ENCODE results near the gene RSPH6A. TPM values are rescaled to one million over a fixed set of nuclear protein-coding genes. Genes with fewer than 3 reads are reported as not detected.

Gene RSPH6A
- total RNA-seq, 1 experiment from 2014 or later = 0.38 TPM

DNA sequence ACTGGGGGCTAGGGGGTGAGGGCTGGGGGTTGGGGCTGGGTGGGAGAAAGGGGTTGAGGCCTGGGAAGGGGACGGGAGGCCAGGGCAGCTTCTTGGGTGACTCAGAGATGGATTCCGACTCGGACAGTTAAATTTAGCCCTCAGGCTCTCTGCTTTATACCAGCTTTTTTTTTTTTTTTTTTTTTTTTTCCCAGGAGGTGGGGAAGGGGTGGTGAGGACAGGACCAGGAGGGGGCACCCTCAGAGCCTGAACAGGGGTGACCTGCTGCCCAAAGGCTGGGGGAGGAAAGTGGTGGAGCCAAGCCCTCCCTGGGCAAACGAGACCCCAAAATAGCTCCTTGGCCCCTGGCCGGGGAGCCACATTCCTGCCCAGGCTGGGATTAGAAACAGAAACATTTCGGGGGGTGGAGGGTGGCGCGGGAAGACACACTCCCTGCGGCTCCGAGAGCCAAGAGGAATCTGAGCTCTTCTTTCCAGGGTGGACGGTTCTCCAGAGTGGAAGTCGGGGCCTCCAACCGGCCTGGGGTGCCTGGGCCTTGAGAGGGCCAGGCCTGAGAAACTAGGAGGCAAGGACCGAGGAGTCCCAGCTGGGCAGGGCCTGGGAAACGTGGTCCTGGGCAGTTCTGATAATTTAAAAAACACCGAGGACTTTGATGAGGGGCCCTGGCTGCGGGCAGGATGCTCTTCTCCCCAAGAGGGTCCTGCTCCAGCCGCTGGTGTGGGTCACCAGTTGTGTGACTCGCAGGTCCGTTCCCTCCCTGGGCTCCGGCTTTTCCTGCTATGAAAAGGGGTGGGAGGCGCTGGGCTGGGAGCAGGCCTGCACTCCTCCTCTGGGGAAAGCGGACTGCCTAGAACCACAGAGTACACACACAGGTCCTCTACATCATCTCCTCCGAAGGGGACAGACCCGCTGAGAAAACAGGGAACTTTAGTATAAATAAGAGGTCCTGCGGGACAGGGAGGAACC is 32.0 kb downstream of the RSPH6A start:
- DNase-seq = peak; percentile 79
- Histone ChIP-seq H3K36me3 (replicated peaks; ENCODE audit: control insufficient read depth, insufficient read depth, low read length) (peaks cover 2% of the 10 kb centered on the region), H3K27me3 (ENCODE audit: control insufficient read depth, insufficient read depth, low read length) (peaks cover 9% of the 10 kb centered on the region), H3K4me3 (ENCODE audit: insufficient read depth, low read depth, low read length) (no peak overlapping the region)

- DNase-seq = peak; percentile 81
- no peaks in the 10 kb centered on the region; the same call in none of the 2 replicates for H3K36me3 ChIP-seq (replicated peaks; ENCODE audit: control insufficient read depth, insufficient read depth, low read length)
- H3K4me3 ChIP-seq (ENCODE audit: insufficient read depth, low read depth, low read length) = no peak within 1 kb of the TSS
- peaks cover 9% of the 10 kb centered on the region for H3K27me3 ChIP-seq (ENCODE audit: control insufficient read depth, insufficient read depth, low read length)
Observed at GRCh38 chr19:45782162-45782691, 32.9 kb downstream of the RSPH6A start, which contains the start of gene DMPK. TSS of gene DMPK (minus strand) at chr19:45782490. CDS start at chr19:45782352, 138 bp downstream.

DNA sequence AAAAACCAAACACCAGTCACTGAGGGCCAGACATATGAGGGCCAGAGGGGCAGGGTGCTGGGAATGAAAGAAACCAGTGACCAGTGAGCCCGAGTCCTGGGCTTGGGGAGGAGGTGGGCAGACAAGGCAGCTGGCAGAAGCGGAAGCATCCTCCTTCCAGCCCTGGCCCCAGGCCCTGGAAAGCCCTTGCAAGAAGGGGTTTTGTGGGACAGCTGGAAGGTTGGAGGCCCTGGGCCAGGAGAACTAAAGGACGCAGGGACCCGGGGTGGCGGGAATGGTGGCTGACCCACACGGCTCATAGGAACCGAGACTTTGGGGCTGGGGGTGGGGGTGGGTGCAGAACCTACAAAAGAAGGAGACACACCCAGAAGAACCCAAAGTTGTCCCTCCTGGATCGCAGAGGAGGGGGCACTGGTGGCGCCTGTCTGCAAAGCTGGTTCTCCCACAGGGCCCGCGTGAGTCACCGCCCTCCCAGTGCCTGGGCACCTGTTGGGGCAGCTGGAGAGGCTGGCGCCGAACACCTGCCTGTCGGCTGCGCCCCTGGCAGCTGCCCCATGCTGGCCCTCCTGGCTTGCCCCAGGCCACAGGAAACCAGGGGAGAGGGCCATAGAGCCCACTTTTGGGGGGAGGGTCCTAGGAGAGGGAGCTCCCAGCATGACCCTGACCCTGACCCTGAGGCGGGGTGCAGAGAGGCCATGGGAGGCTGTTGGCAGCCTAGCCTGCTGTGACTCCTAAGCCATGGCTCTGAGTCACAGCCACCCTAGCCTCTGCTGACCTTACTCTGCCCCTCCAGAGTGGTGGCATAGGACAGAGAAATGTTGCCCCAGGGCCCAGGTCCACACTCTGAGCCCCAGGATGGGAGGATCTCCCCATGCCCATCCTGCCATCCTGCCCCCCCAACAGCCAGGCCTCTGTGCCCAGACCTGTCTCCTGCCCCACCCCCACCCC is 33.6 kb downstream of the RSPH6A start:
- peak; percentile 69 for DNase-seq
- peaks cover 9% of the 10 kb centered on the region for H3K27me3 ChIP-seq (ENCODE audit: control insufficient read depth, insufficient read depth, low read length)
- H3K36me3 ChIP-seq (replicated peaks; ENCODE audit: control insufficient read depth, insufficient read depth, low read length) = peaks cover 2% of the 10 kb centered on the region
- no peak overlapping the region for H3K4me3 ChIP-seq (ENCODE audit: insufficient read depth, low read depth, low read length)

GRCh38 chr19:45780448-45781213 is 34.5 kb downstream of the RSPH6A start:
- DNase-seq = peak; percentile 82
- H3K36me3 ChIP-seq (replicated peaks; ENCODE audit: control insufficient read depth, insufficient read depth, low read length) = peaks cover 2% of the 10 kb centered on the region
- H3K4me3 ChIP-seq (ENCODE audit: insufficient read depth, low read depth, low read length) = no peak overlapping the region
- peaks cover 9% of the 10 kb centered on the region for H3K27me3 ChIP-seq (ENCODE audit: control insufficient read depth, insufficient read depth, low read length)

- peaks cover 2% of the 10 kb centered on the region for H3K36me3 ChIP-seq (replicated peaks; ENCODE audit: control insufficient read depth, insufficient read depth, low read length)
- H3K4me3 ChIP-seq (ENCODE audit: insufficient read depth, low read depth, low read length) = no peak overlapping the region
- peaks cover 9% of the 10 kb centered on the region for H3K27me3 ChIP-seq (ENCODE audit: control insufficient read depth, insufficient read depth, low read length)
- peak; percentile 76 for DNase-seq
Observed at GRCh38 chr19:45780146-45780447, 35.0 kb downstream of the RSPH6A start.

DNA sequence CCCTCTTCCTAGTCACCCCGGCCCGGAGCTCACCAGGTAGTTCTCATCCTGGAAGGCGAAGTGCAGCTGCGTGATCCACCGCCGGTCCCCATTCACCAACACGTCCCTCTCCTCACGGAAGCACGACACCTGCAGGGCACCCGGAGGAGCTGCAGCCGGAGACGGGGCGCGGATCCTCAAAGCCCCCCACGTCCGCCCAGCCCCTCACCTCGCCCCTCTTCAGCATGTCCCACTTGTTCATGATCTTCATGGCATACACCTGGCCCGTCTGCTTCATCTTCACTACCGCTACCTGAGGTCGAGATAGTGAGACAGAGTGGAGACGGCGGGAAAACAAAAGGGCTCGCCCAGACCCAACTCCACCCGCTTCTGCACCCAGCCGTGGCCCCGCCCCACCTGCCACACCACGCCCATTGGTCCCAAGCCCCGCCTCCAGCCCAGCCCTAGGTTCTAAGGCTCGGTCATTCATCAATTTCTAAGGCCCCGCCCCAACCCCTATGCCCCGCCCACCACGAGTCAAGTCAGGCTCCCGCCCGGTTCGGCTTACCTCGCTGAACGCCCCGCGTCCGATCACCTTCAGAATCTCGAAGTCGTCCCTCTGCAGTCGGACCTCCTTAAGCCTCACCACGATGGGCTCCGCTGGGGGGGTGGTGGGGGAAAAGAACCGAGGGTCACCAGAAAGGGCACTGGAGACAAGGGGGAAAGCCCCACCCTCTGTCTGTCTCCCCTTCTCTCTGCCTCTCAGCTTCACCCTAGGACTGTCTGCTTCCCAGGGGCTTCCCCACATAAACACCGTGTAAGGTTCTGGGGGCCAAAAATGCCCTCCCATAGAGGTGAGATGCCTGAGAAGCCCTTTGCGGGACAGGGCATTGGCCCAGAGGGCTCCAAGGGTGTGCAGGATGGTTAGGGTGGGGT is 35.6 kb downstream of the RSPH6A start:
- H3K36me3 ChIP-seq (replicated peaks; ENCODE audit: control insufficient read depth, insufficient read depth, low read length) = peaks cover 2% of the 10 kb centered on the region
- peaks cover 9% of the 10 kb centered on the region for H3K27me3 ChIP-seq (ENCODE audit: control insufficient read depth, insufficient read depth, low read length)
- DNase-seq = peak; percentile 99
- H3K4me3 ChIP-seq (ENCODE audit: insufficient read depth, low read depth, low read length) = peak overlapping the region; percentile 50

DNA sequence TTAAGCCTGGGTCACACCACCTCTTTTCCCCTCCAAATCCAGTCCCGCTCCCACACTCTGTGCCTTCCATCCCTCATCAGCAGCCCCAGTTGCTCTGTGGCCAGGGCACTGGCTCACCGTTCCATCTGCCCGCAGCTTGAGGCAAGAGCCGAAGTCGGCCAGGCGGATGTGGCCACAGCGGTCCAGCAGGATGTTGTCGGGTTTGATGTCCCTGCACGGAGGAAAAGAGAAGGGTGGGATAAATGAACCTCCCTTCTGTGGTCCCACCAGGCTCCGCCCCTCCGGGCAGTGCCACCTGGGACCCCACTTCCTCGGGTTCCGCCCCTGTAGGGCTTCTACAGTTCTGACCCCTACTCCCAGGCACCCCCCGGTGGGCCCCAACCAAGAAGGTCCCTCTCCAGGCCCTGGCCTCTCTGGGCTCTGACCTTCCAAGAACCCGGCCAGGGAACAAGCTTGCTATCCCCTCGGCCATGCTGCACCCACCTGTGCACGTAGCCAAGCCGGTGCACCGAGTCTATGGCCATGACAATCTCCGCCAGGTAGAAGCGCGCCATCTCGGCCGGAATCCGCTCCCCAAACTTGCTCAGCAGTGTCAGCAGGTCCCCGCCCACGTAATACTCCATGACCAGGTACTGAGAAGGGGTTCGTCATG is 37.0 kb downstream of the RSPH6A start:
- Histone ChIP-seq H3K36me3 (replicated peaks; ENCODE audit: control insufficient read depth, insufficient read depth, low read length) (peaks cover 2% of the 10 kb centered on the region), H3K27me3 (ENCODE audit: control insufficient read depth, insufficient read depth, low read length) (peaks cover 9% of the 10 kb centered on the region), H3K4me3 (ENCODE audit: insufficient read depth, low read depth, low read length) (no peak overlapping the region)
- DNase-seq = no peak

DNA sequence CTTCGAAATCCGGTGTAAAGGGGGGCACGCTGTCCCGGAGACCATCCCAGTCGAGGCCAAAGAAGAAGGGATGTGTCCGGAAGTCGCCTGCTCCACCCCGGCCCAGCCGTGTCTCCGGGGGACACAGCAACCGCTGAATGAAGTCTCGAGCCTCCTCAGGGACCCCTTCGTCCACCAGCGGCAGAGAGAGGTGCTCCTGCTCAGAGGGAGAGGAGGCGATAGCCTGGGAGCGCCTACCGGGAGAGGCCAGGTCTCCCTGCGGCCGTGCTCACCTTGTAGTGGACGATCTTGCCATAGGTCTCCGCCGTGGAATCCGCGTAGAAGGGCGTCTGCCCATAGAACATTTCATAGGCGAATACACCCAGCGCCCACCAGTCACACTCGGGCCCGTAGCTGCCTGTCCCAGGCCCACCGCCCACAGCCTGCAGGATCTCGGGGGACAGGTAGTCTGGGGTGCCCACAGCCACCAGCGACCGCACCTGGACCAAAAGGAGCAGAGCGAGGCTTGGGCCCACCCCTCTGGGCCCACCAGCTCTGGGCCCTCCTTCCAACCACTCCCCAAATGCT is 37.6 kb downstream of the RSPH6A start:
- no peak for DNase-seq
- Histone ChIP-seq H3K4me3 (ENCODE audit: insufficient read depth, low read depth, low read length) (no peak overlapping the region), H3K27me3 (ENCODE audit: control insufficient read depth, insufficient read depth, low read length) (peaks cover 12% of the 10 kb centered on the region), H3K36me3 (replicated peaks; ENCODE audit: control insufficient read depth, insufficient read depth, low read length) (peaks cover 2% of the 10 kb centered on the region)

DNA sequence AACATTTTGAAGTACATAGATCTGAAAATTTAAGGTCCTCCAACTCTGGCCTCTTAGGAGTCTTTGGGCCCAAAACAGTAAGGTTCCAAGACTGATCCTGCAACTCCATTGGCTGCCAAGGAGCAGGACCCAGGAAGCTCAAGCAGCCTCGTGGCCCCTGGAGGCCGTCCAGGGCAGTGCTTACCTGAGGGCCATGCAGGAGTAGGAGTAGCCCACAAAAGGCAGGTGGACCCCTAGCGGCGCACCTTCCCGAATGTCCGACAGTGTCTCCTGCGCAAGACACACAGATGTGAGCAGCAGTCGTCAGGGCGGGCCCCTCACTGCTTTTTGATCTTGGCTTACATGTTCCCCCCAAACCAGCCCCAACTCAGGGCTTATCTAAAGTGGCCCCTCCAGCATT is 40.3 kb downstream of the RSPH6A start:
- peak; percentile 95 for DNase-seq

GRCh38 chr19:45773384-45773783 is 41.7 kb downstream of the RSPH6A start:
- DNase-seq = no peak
- H3K36me3 ChIP-seq (replicated peaks; ENCODE audit: control insufficient read depth, insufficient read depth, low read length) = peaks cover 2% of the 10 kb centered on the region

More for the DNA sequence above, 40.3 kb downstream of the RSPH6A start:
- Histone ChIP-seq H3K27me3 (ENCODE audit: control insufficient read depth, insufficient read depth, low read length) (peaks cover 10% of the 10 kb centered on the region; the same call in 1 of the 2 replicates), H3K4me3 (ENCODE audit: insufficient read depth, low read depth, low read length) (no peak overlapping the region), H3K36me3 (replicated peaks; ENCODE audit: control insufficient read depth, insufficient read depth, low read length) (peaks cover 2% of the 10 kb centered on the region)

DNA sequence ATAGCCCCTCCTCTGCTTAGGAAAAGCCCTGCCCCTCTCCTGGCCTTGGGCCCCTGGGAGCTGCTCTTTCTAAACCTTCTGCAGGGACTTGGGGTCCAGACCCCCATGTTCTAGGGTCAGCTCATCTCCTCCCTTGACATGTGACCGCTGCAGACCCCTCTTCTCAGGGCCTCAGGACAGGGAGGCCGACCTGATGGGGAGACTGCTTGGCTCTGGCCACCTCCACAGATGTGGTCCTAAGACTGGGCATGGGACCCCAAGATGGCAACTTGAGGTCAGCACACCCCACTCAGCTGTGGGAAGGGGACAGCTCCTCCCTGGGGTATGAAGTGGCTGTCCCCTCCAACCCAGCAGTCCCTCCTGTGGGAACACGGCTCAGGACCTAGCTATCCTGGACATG is 42.2 kb downstream of the RSPH6A start:
- peak; percentile 26 for DNase-seq
- Histone ChIP-seq H3K36me3 (replicated peaks; ENCODE audit: control insufficient read depth, insufficient read depth, low read length) (peaks cover 2% of the 10 kb centered on the region), H3K4me3 (ENCODE audit: insufficient read depth, low read depth, low read length) (no peak overlapping the region), H3K27me3 (ENCODE audit: control insufficient read depth, insufficient read depth, low read length) (peaks cover 10% of the 10 kb centered on the region; the same call in 1 of the 2 replicates)

More at GRCh38 chr19:45773384-45773783, 41.7 kb downstream of the RSPH6A start:
- peaks cover 10% of the 10 kb centered on the region; the same call in 1 of the 2 replicates for H3K27me3 ChIP-seq (ENCODE audit: control insufficient read depth, insufficient read depth, low read length)
- H3K4me3 ChIP-seq (ENCODE audit: insufficient read depth, low read depth, low read length) = no peak overlapping the region

GRCh38 chr19:45772130-45772840 is 42.8 kb downstream of the RSPH6A start:
- Histone ChIP-seq H3K27me3 (ENCODE audit: control insufficient read depth, insufficient read depth, low read length) (peaks cover 10% of the 10 kb centered on the region; the same call in 1 of the 2 replicates), H3K4me3 (ENCODE audit: insufficient read depth, low read depth, low read length) (no peak overlapping the region), H3K36me3 (replicated peaks; ENCODE audit: control insufficient read depth, insufficient read depth, low read length) (peaks cover 2% of the 10 kb centered on the region; the same call in 1 of the 2 replicates)
- DNase-seq = peak; percentile 52

Measured in H7 (cell line).